GM19397 (cell line): Measurements from ENCODE around the gene TJP2.
A peak's percentile ranks its signal among the peaks of the same experiment; 100 is the strongest.
"Not testable (repeated sequence)": the region's sequence is repeated elsewhere in the genome, so short reads cannot be mapped to it uniquely, and the experiment has no call there.

Source experiments
- ATAC-seq: cut with Tn5 transposase; IDR thresholded peaks from one replicate; pipeline ENCODE4 v1.9.1; 2021; ENCODE audit warnings: mild to moderate bottlenecking, moderate library complexity; ENCODE audit not compliant: unreplicated experiment

The TJP2 gene

DNA sequence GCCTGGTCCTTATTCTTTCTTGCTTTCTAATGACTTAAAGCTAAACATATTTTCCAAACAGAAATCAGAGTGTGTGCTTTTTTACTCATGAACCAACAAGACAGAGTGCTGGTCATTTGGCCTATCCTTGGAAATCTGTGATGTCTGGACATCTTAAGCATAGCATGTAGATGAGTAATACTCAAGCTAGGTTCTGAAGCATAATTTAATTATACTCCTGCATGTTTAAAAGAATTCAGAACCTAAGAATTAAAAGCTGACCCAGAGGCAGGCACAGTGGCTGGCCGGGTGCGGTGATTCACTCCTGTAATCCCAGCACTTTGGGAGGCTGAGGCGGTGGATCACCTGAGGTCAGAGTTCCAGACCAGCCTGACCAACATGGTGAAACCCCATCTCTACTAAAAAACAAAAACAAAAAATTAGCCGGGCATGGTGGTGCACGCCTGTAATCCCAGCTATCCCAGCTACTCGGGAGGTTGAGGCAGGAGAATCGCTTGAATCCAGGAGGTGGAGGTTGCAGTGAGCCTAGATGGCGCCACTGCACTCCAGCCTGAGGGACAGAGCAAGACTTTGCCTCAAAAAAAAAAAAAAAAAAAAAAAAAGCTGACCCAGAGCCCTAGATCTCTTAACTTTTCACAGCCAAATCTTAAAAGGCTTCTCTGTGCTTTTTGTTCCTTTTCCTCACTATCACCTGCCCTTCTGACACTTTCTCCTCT is 16.2 kb upstream of the TJP2 start:
- ATAC-seq, result no peak

DNA sequence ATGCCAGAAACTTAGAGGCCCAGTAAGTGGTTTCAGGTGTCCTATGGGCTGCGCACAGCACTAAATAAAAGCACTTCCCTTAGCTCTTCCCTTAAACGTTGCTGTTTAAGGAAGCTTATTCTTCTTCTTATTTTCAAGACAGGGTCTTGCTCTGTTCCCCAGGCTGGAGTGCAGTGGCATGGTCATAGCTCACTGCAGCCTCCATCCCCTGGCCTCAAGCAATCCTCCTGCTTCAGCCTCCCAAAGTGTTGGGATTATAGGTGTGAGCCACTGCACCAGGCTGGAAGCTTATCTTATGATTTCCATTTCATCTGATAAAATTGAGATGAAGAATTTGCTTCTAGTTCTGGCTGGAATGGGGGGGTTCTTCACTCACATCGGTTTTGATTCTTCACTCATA is 15.6 kb upstream of the TJP2 start:
- ATAC-seq, result no peak

DNA sequence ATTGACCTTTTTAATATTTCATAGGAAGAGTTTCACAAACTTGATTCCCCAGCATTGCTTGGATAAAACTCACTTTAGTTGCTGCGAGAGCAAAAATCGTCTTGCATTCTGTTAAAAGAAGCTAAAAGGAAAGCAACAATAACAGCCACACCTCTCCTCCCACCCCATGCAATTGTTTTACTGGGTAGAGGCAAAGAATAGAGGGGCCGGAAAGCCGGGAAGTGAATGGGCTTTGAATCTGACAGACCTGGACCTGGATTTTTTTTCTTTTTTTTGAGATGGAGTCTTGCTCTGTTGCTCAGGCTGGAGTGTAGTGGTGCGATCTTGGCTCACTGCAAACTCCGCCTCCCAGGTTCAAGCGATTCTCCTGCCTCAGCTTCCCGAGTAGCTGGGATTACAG is 9.5 kb upstream of the TJP2 start:
- ATAC-seq, result not testable (repeated sequence)

DNA sequence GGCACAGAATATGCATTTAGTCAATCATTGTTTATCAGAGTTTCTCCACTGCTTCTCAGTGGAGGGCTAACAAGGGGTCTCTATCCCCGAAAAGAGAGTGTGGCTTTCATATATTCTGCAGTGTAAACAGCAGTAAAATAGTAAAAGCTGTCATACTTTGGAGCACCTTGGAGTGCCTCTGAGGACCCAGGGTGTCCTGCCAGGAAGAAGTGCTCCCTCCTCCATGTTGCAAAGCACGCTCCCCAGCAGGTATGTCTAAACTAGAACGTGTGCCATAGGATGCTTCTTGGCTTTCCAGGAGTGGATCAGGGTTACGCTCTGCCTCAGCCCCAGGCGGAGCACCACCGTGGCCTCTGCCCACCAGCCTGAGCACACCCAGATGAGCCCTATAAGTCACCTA is 8.5 kb upstream of the TJP2 start:
- no peak for ATAC-seq

DNA sequence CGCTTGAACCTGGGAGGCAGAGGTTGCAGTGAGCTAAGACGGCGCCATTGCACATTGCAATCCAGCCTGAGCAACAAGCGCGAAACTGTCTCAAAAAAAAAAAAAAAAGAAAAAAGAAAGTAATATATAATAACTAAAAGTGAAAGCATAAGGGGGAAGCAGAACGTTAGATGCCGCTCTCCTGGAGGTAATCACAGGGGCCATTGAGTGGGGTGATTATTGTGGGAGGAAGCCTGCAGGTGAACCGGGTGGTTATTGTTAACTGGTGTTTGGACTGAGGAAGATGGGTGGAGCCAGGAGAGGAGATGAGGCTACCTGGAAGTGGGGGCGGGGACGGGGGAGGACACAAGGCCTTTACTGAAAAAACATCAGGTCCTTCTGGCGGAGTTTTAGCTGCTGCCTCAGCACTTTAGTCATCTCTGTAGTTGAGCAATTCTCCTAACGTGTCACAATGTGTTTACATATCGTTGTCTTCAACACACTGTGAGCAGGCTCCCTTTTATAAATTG is 5.3 kb upstream of the TJP2 start:
- no peak for ATAC-seq

DNA sequence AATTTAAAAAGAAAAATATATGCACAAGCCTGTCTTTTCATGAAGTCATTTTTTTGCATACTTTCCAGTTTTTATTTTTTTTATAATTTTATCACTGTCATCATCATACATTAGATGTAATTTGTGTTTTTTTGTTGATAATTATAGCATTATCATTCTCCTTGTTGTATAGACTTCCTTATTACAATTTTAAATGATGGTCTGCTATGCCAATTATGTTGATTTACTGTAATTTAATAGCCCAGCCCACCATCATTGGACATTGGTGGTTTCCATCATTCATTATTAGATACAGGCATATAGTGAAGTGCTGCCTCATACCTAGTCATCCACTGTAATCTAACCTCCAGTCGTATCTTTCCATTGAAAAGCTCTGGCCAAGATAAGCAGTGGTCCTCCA is 3.8 kb upstream of the TJP2 start:
- ATAC-seq, result no peak

DNA sequence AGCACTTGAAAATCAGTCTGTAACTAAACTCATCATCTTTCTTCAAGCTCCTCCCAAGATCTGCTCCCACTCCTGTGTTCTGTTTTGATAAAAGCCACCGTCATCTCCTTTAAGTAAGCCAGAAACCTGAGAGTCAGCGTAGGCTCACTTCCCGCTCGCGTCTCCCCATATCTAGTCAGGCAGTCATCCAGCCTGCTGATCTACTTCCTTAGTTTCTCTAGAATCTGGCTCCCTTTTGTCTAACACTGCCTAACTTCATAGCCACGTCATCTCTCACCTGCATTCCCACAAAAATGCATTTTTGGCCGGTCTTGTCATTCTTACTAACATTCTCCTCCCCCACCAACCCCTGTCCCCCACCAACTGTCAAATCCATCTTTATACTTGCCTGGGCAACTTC is 3.0 kb upstream of the TJP2 start:
- ATAC-seq, result no peak

DNA sequence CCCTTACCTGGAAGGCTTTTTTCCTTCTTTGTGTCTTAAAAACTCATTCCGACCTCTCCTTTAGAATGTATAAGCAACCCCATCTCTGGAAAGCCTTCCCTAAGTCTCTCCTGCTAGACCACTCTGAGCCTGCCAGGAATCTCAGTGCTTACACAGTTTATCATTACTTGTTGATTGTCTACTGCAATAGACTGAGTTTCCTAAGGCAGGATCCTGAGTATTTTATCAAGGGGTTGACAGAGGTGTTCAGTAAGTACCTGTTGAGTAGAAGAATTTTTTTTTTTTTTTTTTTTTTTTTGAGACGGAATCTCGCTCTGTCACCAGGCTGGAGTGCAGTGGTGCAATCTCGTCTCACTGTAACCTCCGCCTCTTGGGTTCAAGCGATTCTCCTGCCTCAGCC is 2.6 kb upstream of the TJP2 start:
- no peak for ATAC-seq

DNA sequence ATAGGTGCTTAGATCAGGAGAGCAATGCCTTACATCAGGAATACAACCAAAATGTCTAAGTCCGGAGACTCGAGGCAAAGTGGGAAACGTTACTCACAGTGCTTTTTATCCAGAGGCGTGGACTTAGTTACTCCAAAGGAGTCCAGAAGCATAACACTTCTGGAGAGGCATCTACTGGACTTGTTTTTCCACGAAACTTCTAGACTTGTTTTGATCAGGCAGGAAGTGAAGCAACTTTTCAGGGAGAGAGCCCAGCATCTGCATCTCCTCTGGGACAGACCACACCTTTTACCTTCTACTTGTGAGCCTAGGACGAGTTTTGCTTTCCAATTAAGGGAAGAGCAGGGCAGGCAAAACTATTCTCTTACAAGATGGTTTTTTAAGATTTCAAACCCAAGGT is 1.2 kb upstream of the TJP2 start:
- no peak for ATAC-seq

DNA sequence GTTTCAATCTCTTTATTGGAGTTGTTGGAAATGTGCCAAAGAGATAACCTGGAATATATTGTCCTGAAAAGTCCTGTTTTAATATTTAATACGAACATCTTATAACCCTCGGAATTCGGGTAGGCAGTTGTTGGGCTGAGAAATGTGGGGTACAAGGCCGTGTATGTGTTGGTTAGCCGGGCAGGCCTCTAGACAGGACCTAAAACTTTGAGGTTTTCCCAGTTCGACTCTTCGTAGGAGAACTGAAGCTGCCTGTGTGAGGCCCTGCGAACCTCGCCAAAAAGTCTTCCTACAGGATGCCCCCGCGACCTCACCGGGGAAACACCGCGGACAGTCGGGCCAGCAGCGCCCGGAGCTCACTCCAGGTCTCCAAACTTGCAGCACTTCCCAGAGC is 583 bp upstream of the TJP2 start:
- ATAC-seq, result peak; percentile 4

DNA sequence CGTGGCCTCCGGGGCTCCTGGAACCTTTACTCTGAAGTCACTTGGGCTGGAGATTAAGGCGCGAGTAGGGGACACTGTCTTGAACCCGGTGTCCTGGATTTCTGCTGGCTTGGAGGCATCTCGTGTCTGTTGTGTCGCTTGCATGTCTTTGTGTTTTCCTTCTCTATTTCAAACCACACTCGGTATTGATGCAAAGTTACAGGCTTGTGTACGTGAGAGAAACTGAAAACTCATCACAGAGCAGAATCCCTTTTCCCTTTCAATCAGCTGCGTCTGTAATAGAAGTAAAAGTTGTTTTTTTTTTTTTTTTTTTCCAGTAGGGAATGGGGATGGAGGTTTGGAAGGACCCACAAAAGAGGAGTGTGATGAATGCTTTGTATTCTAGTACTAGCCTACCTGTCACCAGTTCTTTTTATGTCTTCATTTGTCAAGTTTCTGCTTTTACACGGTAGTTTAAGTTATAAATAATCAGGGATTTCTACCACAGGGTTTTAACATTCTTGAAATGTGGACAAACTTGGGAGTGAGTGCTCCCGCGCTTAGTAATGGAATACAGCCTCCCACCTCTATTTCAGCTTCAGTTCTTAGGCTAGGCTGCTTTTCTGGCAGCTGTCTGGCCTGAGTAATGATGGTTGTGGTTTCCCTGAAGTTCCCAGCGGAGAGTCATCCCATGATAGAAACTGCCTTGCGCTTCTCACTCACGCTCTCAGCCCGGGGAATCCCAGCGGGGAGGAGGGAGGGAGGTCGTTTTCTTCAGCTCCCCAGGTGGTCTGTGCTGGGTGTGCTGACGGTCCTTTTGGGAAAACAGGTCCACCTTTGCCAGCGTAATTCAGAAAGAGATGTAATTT is 763 bp downstream of the TJP2 start:
- ATAC-seq, result peak; percentile 37

DNA sequence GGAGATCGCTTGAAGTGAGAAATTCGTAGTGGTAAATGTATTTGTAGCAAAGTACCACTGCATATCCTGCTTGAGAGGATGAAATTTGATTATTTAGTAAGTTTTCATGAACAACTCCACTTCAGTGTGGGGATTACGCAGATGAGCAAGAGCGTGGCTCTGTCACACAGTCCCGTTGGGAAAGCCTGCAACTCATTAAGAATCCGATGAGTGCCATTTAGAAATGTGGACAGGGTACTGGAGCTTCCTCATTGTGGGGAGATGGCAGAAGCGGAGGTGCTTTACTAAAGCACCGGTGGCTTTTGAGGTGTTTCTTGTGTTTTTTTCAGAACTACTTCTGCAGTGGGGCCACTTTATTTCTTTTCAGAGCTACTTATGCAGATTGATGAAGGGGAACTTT is 1.4 kb downstream of the TJP2 start:
- ATAC-seq, result peak; percentile 8

DNA sequence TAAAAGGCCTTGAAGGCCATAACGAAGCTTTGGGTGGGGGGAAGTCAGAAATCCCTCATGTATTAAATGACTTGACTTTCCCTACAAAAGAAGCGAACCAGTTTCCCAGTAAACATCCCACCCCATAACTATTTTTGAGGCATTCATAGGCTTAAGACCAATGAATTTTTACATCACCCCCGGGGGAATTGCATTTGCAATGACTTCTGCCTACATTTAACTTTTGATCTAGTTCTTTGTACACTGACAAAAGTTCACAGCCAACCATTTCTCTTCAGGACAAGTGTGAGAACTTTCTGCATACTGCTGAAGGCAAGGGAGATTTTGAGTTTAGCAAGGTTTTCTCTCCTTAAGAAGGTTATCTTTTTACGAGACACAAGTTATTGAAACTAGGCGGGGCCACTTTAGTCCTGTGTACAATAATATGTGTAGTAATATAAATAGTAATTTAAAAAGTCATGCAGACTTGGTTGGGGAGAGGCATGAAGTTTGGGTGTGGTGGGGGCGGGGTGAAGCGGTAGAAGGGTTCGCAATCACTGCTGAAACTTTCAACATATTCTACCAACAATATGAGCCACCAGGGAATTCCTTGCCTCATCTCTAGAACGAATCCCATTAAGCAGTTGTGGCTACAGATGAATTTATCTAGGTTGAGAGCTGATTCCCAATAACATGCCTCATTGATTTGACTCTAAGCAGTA is 2.5 kb downstream of the TJP2 start:
- ATAC-seq, result no peak

DNA sequence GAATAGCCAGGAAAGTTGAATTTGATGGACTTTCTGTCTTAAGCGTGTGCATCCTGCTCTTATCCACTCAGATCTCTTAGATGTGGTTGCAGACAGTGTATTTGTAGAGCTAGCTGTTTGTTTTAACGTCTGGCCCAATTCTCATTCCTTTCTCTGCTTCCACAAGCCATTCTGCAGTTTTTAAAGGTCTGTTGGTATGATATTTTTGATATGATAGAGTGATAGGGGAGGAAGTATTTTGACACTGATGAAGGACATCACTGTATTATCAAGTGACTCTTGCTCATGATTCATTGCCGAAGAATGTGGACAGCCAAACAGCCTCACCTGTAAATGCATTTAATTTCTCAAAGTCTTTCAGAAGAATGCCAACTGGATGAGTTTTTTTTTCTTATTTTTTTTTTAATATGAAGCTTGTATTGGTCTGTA is 4.5 kb downstream of the TJP2 start:
- ATAC-seq, result no peak

DNA sequence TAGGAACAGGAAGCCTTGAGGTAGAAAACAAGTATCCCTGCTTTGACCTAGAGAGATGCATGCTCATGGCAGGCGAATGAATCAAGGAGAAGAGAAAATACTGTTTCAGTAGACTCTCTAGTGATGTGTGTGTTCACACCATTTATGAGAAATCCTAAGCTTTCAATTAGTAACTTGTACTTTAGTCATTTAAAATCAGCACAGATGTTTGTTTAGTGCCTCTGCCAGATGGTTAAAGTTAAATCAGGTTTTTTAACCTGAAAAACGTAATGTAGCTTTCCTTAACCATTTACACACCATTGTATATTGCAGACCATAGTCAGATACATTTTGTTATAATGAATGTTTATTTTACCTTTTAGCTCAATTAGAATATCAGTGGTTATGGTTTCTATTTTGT is 5.0 kb downstream of the TJP2 start:
- no peak for ATAC-seq

DNA sequence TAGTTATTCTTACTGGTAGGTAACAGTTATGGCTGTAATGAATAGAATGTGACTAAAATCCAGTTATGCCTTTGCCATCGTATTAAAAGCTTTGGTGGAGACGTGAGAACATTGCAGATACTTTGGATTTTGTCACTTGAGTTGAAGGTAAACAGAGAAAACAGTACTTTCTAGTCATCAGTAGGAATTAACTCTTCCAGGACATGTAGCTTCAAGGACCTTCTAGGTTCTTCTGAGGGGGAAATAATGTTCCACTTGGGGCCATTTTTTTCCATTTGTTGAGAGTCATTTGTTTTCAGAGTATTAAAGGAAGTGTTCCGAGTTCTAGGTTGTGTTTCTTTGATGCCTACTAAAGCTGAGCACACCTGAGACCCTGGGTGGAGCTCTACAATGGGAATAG is 6.1 kb downstream of the TJP2 start:
- ATAC-seq, result no peak

DNA sequence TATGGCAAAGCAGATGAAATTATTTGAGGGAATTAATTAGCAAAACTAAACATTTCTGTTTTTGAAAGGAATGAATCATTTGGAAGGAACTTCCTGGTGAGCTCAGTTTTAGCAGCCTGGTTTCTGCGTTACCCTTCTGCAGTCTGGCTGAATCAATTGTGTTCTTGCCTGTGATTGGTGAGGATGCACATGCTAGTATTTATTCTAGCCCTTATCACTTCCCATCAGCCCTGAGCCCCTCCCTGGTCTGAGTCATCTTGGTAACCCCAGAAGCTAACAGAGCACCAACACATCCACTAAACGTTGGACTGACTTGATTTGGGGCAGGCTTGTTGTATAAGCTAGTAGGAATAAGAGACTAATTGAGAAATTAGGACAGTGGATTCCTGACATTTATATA is 6.6 kb downstream of the TJP2 start:
- ATAC-seq, result no peak

DNA sequence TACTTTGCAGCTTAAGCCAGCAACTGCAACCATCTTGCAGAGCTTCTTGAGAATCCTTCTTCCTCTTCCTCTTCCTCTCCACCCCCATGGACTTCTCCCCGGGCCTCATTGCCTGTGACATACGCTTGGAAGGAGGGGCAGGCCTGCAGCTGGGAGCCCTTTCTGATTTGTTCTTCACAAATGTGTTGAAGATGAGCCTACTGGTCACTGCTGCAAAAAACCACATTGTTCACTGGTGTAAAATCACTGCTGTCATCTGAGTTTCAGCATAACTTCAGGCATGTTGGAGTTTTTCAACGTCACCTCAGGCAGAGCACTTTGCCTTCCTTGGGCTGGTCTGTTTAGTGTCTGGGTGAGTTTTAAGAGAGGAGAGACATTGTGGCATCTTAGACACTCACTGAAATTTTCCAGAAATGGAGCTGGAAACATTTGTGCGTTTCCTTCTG is 7.9 kb downstream of the TJP2 start:
- ATAC-seq, result no peak

DNA sequence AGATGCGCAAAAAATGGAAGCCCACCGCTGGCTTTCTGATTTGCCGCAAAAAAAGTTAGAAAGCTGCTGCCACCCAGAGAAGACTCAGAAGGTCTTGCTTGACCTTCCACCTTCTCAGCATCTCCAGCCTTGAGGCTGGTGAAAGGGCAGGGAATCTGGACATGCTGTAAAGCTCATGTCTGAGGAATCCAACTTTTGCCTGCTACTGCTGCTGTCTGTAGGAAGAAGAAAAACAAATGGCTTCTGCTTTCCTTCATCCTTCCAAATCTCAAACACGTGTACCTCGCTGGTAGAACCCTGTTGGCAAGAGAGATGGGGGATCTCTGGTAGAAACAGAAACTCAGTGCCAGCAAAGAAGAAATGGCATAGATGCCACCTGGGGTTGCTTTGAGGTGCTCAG is 10.2 kb downstream of the TJP2 start:
- ATAC-seq, result no peak

DNA sequence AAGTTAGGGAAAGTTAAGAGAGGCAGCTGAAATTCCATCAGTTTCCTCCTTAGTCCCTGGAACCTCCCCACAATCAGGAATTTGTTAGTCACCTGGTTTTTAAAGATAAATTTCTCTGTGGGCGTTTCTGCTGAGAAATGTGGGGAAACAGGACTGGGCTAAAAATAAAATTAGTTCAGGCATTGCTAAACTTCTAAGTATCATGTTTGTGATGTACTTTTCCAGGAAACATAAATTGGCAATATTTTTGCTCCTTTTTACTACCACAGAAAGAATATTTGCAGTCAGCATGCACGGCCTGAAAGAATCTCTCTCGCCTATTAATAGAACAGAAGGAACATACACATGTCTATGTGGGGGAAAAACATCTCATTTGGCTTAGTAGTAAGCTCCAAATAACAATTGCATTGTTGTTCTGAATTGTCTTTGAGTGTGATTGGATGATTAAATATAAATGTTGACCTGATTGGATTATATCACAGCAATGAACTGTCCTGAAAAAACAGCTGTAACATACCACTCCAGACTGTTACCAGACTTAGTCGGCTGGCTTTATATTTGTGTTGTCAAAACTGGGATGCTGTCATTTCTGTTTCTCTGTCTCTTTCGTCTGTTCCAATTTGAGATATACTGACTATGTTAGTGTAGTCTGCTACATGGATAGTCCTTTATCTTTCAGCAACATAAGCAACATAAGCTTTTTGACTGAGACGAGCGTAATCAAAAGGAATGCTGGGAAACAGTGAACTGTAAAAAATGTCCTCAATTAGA is 12.9 kb downstream of the TJP2 start:
- ATAC-seq, result no peak

DNA sequence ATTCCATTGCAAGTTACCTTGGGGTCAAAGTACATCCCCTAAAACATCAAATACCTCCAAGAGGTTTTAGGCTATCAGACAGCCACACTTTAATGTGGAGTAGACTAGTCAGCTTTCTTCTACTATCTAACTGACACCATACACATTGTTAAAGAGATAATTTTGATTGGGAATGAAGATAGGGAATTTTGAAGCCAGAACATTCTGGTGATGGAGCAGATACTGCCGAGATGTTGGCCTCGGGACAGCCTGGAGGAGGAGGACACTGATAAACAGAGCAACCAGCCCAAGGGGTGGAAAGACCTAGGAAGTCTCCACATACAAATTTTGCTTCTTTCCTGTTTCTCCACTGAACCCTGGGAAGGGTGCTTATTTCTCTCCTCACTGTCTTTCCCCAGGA is 14.9 kb downstream of the TJP2 start:
- ATAC-seq, result no peak
